ENCODE data around the gene TMEM259. TPM values are rescaled to one million over a fixed set of nuclear protein-coding genes. Genes with fewer than 3 reads are reported as not detected.
A peak's percentile ranks its signal among the peaks of the same experiment; 100 is the strongest.

The TMEM259 gene
- total RNA-seq, 4 donors from 2014 or later, result 146 to 179 (median 154) TPM

GRCh38 chr19:991932-992669, 28.8 kb downstream of the TMEM259 start:
- ATAC-seq, result no peak
- TF ChIP-seq POLR2AphosphoS5 (IDR thresholded peaks at IDR 0.05) (no peak), EP300 (IDR thresholded peaks at IDR 0.05) (no peak), POLR2A (IDR thresholded peaks at IDR 0.05) (no peak)
- Histone ChIP-seq H3K27me3 (peaks cover 36% of the 10 kb centered on the region), H3K9me3 (no peaks in the 10 kb centered on the region), H3K27ac (no peak overlapping the region), H3K4me1 (peaks cover 0 to 27% (median 7%) of the 10 kb centered on the region in 3 donors), H3K36me3 (peaks cover 0 to 78% of the 10 kb centered on the region in 2 donors), H3K4me3 (no peak overlapping the region)
- 78% methylated on average over 8 of the region's 42 CpGs; no CpG with 5 or more reads in 1 of the 2 donors for WGBS, 2 donors (ENCODE audit: low coverage in 1 of 2)

DNA sequence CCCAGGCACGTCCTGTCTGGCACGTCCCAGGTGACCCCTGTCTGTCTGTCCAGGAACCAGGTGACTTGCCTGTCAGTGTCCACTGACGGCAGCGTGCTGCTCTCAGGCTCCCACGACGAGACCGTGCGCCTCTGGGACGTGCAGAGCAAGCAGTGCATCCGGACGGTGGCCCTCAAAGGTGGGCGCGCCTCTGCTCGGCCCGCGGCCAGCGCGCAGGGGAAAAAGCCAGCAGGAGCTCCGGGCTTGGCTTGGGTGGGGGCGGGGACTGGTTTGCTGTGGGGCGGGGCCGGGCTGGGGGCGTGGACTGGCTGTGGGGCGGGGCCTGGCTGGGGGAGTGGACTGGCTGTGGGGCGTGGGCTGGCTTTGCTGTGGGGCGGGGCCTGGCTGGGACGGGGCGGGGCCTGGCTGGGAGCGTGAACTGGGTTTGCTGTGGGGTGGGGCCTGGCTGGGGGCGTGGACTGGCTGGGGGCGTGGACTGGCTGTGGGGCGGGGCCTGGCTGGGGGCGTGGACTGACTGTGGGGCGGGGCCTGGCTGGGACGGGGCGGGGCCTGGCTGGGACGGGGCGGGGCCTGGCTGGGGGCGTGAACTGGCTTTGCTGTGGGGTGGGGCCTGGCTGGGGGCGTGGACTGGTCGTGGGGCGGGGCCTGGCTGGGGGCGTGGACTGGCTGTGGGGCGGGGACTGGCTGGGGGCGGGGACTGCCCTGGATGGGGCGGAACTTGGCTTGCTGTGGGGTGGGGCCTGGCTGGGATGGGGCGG, 29.6 kb downstream of the TMEM259 start:
- H3K27ac ChIP-seq, result peak overlapping the region in 1 of 4 donors; percentile 7
- ATAC-seq, result no peak
- H3K9me3 ChIP-seq, result no peaks in the 10 kb centered on the region
- peaks cover 28% of the 10 kb centered on the region for H3K27me3 ChIP-seq
- peaks cover 0 to 85% of the 10 kb centered on the region in 2 donors for H3K36me3 ChIP-seq
- peaks cover 0 to 22% (median 6%) of the 10 kb centered on the region in 3 donors for H3K4me1 ChIP-seq
- no peak for TF ChIP-seq CTCF (IDR thresholded peaks at IDR 0.05)
- TF ChIP-seq POLR2AphosphoS5 (IDR thresholded peaks at IDR 0.05), result no peak
- no peak for TF ChIP-seq EP300 (IDR thresholded peaks at IDR 0.05)
- no peak for TF ChIP-seq POLR2A (IDR thresholded peaks at IDR 0.05)
- no CpG with 5 or more reads among the region's 47 CpGs for WGBS, 2 donors (ENCODE audit: low coverage in 1 of 2)
- no peak overlapping the region for H3K4me3 ChIP-seq

DNA sequence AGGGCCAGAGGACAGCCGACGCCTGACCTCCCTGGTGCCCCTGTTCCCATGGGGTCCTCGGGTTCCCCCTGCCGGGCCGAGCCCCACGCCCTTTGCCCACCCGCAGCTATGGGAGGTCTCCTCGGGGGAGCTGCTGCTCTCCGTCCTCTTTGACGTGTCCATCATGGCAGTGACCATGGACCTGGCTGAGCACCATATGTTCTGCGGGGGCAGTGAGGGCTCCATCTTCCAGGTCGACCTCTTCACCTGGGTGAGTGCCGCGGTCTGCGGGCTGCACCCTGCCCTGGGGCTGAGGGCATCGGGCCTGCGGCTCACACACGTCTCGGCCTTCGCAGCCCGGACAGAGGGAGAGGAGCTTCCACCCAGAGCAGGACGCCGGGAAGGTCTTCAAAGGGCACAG, 30.2 kb downstream of the TMEM259 start:
- Histone ChIP-seq H3K9me3 (no peaks in the 10 kb centered on the region), H3K27ac (peak overlapping the region in 2 of 4 donors; percentile 7 to 38), H3K4me3 (no peak overlapping the region), H3K36me3 (peaks cover 0 to 90% of the 10 kb centered on the region in 2 donors), H3K4me1 (peaks cover 0 to 17% (median 0%) of the 10 kb centered on the region in 3 donors), H3K27me3 (peaks cover 22% of the 10 kb centered on the region)
- TF ChIP-seq EP300 (IDR thresholded peaks at IDR 0.05), result no peak
- no peak for TF ChIP-seq POLR2AphosphoS5 (IDR thresholded peaks at IDR 0.05)
- no peak for TF ChIP-seq CTCF (IDR thresholded peaks at IDR 0.05)
- TF ChIP-seq POLR2A (IDR thresholded peaks at IDR 0.05), result no peak
- no peak for ATAC-seq
- WGBS, 2 donors (ENCODE audit: low coverage in 1 of 2), result no CpG with 5 or more reads among the region's 23 CpGs

GRCh38 chr19:990119-990571, 30.8 kb downstream of the TMEM259 start:
- Histone ChIP-seq H3K4me3 (no peak overlapping the region), H3K4me1 (peaks cover 0 to 21% (median under 1%) of the 10 kb centered on the region in 3 donors), H3K27me3 (peaks cover 16% of the 10 kb centered on the region), H3K36me3 (peaks cover 0 to 85% of the 10 kb centered on the region in 2 donors), H3K27ac (peak overlapping the region in 2 of 4 donors; percentile 7 to 38), H3K9me3 (no peaks in the 10 kb centered on the region)
- ATAC-seq, result peak; percentile 12
- no peak for TF ChIP-seq POLR2A (IDR thresholded peaks at IDR 0.05)
- no peak for TF ChIP-seq POLR2AphosphoS5 (IDR thresholded peaks at IDR 0.05)
- no peak for TF ChIP-seq EP300 (IDR thresholded peaks at IDR 0.05)
- no peak for TF ChIP-seq CTCF (IDR thresholded peaks at IDR 0.05)
- WGBS, 2 donors (ENCODE audit: low coverage in 1 of 2), result 0% methylated on average over 1 of the region's 27 CpGs; no CpG with 5 or more reads in 1 of the 2 donors

GRCh38 chr19:989381-990081, 31.4 kb downstream of the TMEM259 start:
- peak overlapping the region in 1 of 4 donors; percentile 7 for H3K27ac ChIP-seq
- H3K4me1 ChIP-seq, result peaks cover 0 to 27% (median 6%) of the 10 kb centered on the region in 3 donors
- 88% methylated on average over 10 of the region's 25 CpGs; no CpG with 5 or more reads in 1 of the 2 donors for WGBS, 2 donors (ENCODE audit: low coverage in 1 of 2)
- no peaks in the 10 kb centered on the region for H3K9me3 ChIP-seq
- ATAC-seq, result no peak
- TF ChIP-seq POLR2A (IDR thresholded peaks at IDR 0.05) (no peak), CTCF (IDR thresholded peaks at IDR 0.05) (peak in 1 of 4 experiments; percentile 14)
- no peak overlapping the region for H3K4me3 ChIP-seq
- peaks cover 10% of the 10 kb centered on the region for H3K27me3 ChIP-seq
- peaks cover 0 to 79% of the 10 kb centered on the region in 2 donors for H3K36me3 ChIP-seq

All from gastroesophageal sphincter (tissue), 4 donors.